Activated CD8-positive, alpha-beta memory T cell treated with anti-CD3 and anti-CD28 coated beads, Interleukin-2, amount 50 U/mL, for 4 hours (primary cell): Measurements from ENCODE around the gene ELMO1.

ENCODE experiments used
- DNase-seq: peaks from one replicate; pipeline ENCODE4 v3.0.0-alpha.2; 2020

ELMO1 gene

DNA sequence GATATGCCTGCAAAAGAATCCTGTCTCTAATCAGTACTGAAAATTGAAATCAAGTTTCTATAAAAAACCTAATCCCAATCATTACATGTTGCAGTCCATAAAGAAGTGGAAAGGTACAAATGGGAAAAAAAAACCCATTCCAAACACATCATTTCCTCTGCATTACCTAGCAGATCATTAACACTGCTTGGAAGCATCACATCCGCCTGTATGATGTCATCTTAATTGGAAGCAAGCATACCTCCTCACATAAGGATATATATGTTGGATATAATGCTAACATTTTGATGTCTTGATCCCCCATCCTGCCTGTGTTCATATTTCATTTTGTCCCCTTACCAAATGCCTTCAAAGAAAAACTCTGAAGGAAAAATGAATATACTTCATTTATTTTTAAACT lies 483.0 kb downstream of the ELMO1 start:
- DNase-seq, result no peak

DNA sequence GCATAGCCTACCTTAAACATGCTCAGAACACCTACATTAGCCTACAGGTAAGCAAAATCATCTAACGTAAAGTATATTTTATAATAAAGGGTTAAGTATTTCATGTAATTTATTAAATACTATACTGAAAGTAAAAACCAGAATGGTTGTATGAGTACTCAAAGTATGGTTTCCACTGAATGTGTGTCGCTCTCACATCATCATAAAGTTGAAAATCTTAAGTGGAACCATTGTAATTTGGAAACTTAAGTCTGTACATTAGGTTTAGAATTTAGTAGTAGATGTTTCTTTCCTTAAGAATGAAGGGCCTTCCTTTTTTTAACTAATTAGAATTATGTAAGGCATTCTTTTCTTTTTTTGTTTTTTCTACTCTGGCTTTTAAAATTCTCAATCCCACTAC lies 484.4 kb downstream of the ELMO1 start:
- no peak for DNase-seq

GRCh38 chr7:36962367-36962766 lies 486.3 kb downstream of the ELMO1 start:
- no peak for DNase-seq

DNA sequence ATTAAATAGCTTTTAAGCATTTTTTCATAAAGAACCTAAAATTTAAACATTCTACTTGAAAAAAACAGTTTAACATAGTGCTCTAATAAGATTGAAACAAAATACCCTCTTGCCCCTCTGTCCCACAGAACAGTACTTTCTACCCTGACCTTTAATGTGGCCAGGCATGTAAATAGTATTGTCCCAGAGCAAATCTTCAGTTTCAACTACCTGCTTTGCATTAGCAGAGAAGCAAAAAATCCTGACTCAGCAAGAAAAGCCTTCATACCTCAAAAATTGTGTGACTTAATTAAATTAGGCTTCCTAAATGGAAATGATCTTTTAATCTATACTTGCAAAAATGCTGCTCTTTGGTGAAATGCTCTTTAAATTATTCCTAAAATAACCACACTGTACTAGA lies 487.0 kb downstream of the ELMO1 start:
- DNase-seq, result no peak

GRCh38 chr7:36961097-36961496 lies 487.6 kb downstream of the ELMO1 start:
- no peak for DNase-seq

GRCh38 chr7:36960105-36960504 lies 488.6 kb downstream of the ELMO1 start:
- DNase-seq, result no peak

DNA sequence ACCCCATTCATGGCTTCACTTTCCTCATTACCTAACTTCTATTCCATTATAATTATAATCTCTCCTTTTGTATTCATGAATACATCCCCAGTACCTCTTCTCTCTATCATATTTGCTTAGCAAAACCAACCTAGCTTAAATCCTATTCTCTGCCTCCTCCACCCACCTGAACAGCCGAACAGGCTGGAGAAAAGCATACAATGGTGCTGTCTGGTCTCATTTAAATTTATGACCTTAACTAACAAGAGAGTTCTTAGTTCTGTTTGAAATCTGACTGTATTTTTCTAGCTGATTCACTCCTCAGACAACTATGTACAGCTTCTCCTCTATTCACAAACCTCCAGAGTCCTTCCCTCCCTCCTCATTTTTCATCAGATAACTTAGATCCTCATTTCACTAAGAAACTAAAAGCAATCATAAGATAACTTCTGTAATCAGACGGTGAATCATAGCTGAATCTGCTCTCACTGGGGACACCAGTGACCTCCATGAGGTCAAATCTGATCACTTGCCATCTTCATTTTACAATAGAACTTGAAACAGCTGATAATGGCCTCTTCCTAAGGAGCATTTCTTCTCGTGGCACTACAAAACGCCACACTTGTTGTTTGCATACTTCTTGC lies 490.4 kb downstream of the ELMO1 start:
- no peak for DNase-seq

DNA sequence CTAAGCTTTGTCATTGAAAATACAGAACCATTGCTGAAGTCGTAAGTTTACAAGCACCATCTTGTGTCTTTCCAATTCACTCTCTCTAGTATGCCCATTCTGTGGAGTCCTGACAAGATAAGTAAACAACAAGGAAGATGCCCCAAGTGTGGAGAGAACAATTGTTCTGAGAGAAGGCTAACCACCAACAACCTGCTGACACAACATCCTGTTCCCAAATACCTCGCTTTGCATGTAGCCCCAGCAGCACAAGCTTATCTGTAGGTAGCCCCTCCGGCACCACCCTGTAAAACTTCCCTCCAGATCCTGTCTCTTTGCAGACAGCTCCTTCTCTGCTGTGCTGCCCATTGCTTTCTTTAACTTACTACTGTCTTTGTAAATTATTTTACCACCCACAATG lies 491.0 kb downstream of the ELMO1 start:
- DNase-seq, result no peak

GRCh38 chr7:36956814-36957213 lies 491.9 kb downstream of the ELMO1 start:
- no peak for DNase-seq

GRCh38 chr7:36955456-36956129 lies 493.1 kb downstream of the ELMO1 start:
- DNase-seq, result no peak

DNA sequence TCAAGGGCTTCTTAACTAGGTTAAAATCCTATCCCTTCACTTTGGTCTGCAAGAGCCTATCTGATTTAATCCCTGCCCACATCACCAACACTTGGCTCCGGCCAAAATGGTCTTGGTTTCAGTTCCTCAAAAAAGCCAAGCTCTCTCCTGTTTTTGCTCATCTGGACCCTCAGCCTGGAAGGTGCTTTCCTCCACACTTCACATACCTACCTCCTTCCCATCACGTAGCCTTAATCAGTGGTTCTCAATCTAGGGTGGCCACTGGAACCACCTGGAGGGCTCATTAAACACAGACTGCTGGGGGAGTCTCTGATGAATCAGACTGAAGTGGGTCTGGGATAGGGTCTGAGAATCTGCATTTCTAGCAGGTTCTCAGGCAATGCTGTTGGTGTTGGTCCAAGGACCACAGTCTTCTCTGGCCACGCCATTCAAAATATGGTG lies 497.4 kb downstream of the ELMO1 start:
- DNase-seq, result no peak

GRCh38 chr7:36949711-36950600 lies 498.7 kb downstream of the ELMO1 start:
- no peak for DNase-seq

DNA sequence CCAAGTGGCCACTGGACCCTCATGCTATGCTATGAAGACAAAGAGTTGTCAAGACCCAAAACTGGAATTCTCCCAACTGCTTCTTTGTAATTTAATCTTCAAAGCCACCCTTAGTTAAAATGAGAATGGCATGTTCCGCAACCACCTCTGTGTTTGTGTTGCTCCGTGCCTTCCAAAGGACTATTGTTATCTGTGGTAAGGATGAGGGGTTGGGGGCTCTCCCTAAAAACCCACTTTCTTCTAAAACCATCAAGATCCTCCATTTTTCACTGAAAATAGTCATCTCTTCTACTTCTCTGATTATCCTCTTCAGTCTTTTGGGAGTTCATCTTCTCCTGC lies 502.3 kb downstream of the ELMO1 start:
- no peak for DNase-seq

- DNase-seq, result no peak
Observed at GRCh38 chr7:36945612-36946400, 502.9 kb downstream of the ELMO1 start.

DNA sequence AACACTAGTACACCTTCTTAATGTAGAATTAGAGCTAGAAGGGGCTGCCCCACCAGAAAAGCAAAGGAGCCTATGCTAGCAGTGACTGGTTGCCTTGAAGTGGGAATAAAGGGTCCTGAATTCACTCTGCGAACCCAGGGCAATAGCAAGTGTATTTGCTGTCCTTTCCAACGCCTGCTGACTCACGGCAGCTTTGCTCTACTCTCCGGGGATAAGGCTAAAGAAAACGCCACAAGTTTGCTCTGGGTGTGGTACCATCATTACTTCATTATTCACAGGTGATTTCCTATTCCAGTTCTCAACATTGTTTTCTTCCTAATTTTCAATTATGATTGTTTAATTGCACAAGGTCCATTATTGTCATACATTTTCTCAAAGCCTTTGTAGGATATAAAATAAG lies 503.8 kb downstream of the ELMO1 start:
- DNase-seq, result no peak

DNA sequence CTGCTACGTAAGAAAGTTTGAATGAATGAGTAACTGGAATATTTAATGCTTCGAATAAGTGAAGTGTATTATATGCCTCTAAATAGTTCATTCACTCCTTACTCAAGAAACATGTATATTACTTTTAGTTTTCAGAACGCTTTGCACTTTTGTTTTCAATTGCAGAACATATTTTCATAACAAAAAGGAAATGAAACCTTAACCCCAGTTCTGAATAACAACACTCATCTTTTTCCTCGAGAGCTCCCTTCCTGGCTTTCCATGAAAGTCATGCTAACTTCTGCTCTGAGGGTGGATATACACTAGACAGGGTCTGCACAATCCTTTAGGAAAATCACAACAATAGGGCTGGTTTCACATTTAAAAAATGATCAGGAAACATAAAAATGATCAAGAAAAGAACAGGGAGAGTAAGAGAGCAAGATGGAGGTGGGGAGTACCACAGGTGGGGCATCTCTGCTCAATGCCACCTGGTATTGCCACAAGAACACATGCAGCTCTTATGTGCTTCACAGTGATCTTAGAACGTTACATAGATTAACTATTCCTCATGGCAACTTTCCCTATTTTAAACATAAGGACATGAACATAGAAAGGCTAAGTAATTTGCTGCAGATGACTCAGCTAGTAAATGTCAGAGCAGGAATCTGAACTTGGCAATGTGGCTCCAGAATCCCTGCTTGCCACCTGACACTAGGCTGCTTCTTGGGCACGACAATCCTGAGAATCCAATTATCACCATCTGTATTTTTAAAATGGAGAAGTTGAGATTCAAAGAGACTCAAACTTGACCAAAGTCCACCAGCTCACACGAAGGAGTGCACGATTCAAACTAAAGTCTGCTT lies 504.9 kb downstream of the ELMO1 start:
- DNase-seq, result no peak

DNA sequence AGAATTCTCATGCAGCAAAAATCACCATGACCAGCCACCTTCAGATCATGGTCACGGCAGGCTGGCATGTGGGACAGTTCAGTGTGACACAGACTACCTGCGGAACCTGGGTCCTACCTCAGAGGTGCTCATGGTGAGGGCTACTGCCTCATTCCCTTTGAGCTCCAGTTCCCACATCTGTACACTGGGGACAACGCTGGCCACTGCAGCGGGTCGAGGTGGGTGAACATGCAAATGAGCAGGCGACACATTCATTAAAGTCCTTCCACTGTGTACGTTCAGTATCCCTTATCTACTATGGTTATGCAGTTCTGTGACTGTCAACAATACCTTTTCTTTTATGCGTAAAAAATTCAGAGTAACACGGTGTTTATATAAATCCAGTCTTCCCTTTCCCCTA lies 505.7 kb downstream of the ELMO1 start:
- DNase-seq, result no peak

DNA sequence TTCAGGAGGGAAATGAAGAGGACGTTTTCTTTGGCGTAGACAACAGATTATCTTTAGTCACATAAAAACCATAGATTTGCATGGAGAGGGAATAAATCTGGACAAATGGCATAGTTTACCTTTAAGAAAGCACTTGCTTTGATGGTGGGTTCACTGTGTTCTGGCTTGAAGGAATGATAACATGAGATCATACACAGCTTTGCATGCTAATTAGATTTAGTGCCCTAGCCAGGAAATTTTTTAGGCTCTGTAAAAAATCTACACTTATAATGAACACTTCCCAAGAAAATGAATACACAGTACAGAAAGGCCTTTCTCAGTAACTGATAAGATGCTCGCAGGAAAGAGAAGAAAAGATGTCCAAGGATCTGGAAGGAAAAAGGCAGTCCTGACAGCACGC lies 506.1 kb downstream of the ELMO1 start:
- no peak for DNase-seq

DNA sequence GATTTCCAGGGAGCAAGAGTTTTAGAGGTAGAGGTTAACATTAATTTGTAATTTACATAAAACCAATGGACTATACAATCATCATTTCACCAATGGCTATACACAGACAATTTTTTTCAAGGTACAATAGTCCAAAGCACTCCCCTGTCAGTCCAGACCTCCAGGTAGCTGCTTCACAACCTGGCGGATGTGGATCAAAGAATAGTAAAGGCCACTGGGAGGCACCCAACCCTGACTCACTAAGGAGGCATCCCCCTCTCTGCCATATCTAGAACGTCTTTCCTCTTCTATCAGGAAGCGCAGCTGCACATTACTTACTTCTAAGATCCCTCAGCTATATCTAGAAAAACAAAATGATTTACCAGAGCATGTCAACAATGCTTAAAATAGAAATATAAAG lies 506.6 kb downstream of the ELMO1 start:
- no peak for DNase-seq

DNA sequence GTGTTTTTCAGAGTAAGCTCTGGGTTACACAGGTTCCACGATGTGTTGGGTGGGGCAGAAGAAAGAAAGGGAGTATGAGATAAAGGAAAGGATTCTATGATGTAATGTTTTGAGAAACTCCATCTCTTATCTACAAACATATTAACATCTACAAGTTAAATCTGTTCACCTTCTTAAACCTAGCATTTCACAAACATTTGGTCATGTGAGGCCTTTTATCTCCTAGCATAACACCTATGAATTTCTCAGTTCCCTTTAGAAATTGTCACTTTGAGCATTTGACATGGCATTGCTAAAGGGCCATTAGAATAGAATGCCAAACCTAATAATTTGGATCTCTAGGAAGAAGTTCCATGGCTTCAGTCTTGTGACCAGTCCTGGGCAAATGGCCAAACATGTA lies 507.3 kb downstream of the ELMO1 start:
- DNase-seq, result no peak

- DNase-seq, result no peak
Observed at GRCh38 chr7:36939816-36940215, 508.8 kb downstream of the ELMO1 start.
